ENCODE data around the gene ANHX. TPM values are rescaled to one million over a fixed set of nuclear protein-coding genes. Genes with fewer than 3 reads are reported as not detected.

Gene ANHX
- total RNA-seq, 2 experiments from 2014 or later = not detected

- no TSS peak for BruUV-seq (replicated peaks)
- Histone ChIP-seq H3K27ac (ENCODE audit: low read depth, low read length, poor library complexity, severe bottlenecking) (peak overlapping the region; percentile 40), H3K4me2 (ENCODE audit: low read length) (no peak overlapping the region), H3K4me3 (ENCODE audit: low read depth, low read length, poor library complexity, severe bottlenecking) (peak overlapping the region; percentile 9), H3K79me2 (ENCODE audit: insufficient read depth, low read depth, low read length) (no peaks in the 10 kb centered on the region; the same call in 1 of the 2 replicates), H3K4me1 (ENCODE audit: insufficient read depth, low read length, poor library complexity, severe bottlenecking) (peaks cover 7% of the 10 kb centered on the region), H4K20me1 (ENCODE audit: insufficient read depth, low read length) (no peaks in the 10 kb centered on the region), H3K9me3 (ENCODE audit: low read length) (peaks cover 55% of the 10 kb centered on the region), H3K36me3 (ENCODE audit: insufficient read depth, low read length) (peaks cover 38% of the 10 kb centered on the region), H3K9me2 (ENCODE audit: insufficient read depth, low read length) (no peaks in the 10 kb centered on the region), H2AFZ (ENCODE audit: low read length) (peak overlapping the region; percentile 87)
- intact Hi-C loops (cut with micrococcal nuclease; ENCODE audit: unreplicated experiment) = loop anchor here (1.0 kb wide), 3 partner anchors 49 to 194 kb away; partner anchors contain the start of genes ZNF140 and ZNF26
- CTCF ChIA-PET (ENCODE audit: unreplicated experiment) = no interaction called here
- POLR2A ChIA-PET = interaction anchor here (0.6 to 1.1 kb wide), 4 partner anchors 8 to 246 kb away, joined by 3 read pairs; partner anchors contain the start of genes ZNF26 and ZNF891
- TF ChIP-seq CTCF (conservative IDR thresholded peaks at IDR 0.05; ENCODE audit: low read length) (no peak), EZH2phosphoT487 (IDR thresholded peaks at IDR 0.05; ENCODE audit: borderline replicate concordance, low read depth, low read length) (no peak)
- peak; percentile 4 for DNase-seq (ENCODE audit: low spot score)
These were observed 55.0 kb downstream of the ANHX start for GRCh38 chr12:133180669-133181068.

- no peak overlapping the region for H3K4me3 ChIP-seq (ENCODE audit: low read depth, low read length, poor library complexity, severe bottlenecking)
- H4K20me1 ChIP-seq (ENCODE audit: insufficient read depth, low read length) = no peaks in the 10 kb centered on the region
- H3K36me3 ChIP-seq (ENCODE audit: insufficient read depth, low read length) = no peaks in the 10 kb centered on the region
- H3K4me1 ChIP-seq (ENCODE audit: insufficient read depth, low read length, poor library complexity, severe bottlenecking) = no peaks in the 10 kb centered on the region
- TF ChIP-seq CTCF (conservative IDR thresholded peaks at IDR 0.05; ENCODE audit: low read length) = no peak
- no peak for TF ChIP-seq EZH2phosphoT487 (IDR thresholded peaks at IDR 0.05; ENCODE audit: borderline replicate concordance, low read depth, low read length)
- no peaks in the 10 kb centered on the region for H3K79me2 ChIP-seq (ENCODE audit: insufficient read depth, low read depth, low read length)
- no peak overlapping the region for H3K27ac ChIP-seq (ENCODE audit: low read depth, low read length, poor library complexity, severe bottlenecking)
- POLR2A ChIA-PET = no interaction called here
- no peaks in the 10 kb centered on the region for H3K9me2 ChIP-seq (ENCODE audit: insufficient read depth, low read length)
- peaks cover 36% of the 10 kb centered on the region for H3K9me3 ChIP-seq (ENCODE audit: low read length)
- no peak overlapping the region for H2AFZ ChIP-seq (ENCODE audit: low read length)
- no TSS peak for BruUV-seq (replicated peaks)
- no peak for DNase-seq (ENCODE audit: low spot score)
- no peak overlapping the region for H3K4me2 ChIP-seq (ENCODE audit: low read length)
- CTCF ChIA-PET (ENCODE audit: unreplicated experiment) = no interaction called here
- intact Hi-C loops (cut with micrococcal nuclease; ENCODE audit: unreplicated experiment) = no loop called here
These were observed 60.8 kb downstream of the ANHX start for GRCh38 chr12:133174901-133175300.

- ChIA-PET POLR2A (interaction anchor here (1.0 kb wide), 1 partner anchor 8 kb away, joined by 3 read pairs; the partner anchor contains the start of gene ZNF268), CTCF (ENCODE audit: unreplicated experiment) (no interaction called here)
- H3K4me1 ChIP-seq (ENCODE audit: insufficient read depth, low read length, poor library complexity, severe bottlenecking) = no peaks in the 10 kb centered on the region
- intact Hi-C loops (cut with micrococcal nuclease; ENCODE audit: unreplicated experiment) = no loop called here
- H3K27ac ChIP-seq (ENCODE audit: low read depth, low read length, poor library complexity, severe bottlenecking) = no peak overlapping the region
- TF ChIP-seq CTCF (conservative IDR thresholded peaks at IDR 0.05; ENCODE audit: low read length) (no peak), EZH2phosphoT487 (IDR thresholded peaks at IDR 0.05; ENCODE audit: borderline replicate concordance, low read depth, low read length) (no peak)
- DNase-seq (ENCODE audit: low spot score) = no peak
- BruUV-seq (replicated peaks) = no TSS peak
- no peak overlapping the region for H2AFZ ChIP-seq (ENCODE audit: low read length)
- H3K9me3 ChIP-seq (ENCODE audit: low read length) = peaks cover 33% of the 10 kb centered on the region
- H3K4me3 ChIP-seq (ENCODE audit: low read depth, low read length, poor library complexity, severe bottlenecking) = no peak overlapping the region
- H3K4me2 ChIP-seq (ENCODE audit: low read length) = no peak overlapping the region
- H3K79me2 ChIP-seq (ENCODE audit: insufficient read depth, low read depth, low read length) = no peaks in the 10 kb centered on the region
- H4K20me1 ChIP-seq (ENCODE audit: insufficient read depth, low read length) = no peaks in the 10 kb centered on the region
- H3K9me2 ChIP-seq (ENCODE audit: insufficient read depth, low read length) = no peaks in the 10 kb centered on the region
- no peaks in the 10 kb centered on the region for H3K36me3 ChIP-seq (ENCODE audit: insufficient read depth, low read length)
These were observed 63.2 kb downstream of the ANHX start for GRCh38 chr12:133172491-133172890.
